Renal cortex interstitium (tissue), 11 donors: ENCODE measurements around the gene KAZN. TPM values are rescaled to one million over a fixed set of nuclear protein-coding genes. Genes with fewer than 3 reads are reported as not detected.
"Not testable (repeated sequence)": the region's sequence is repeated elsewhere in the genome, so short reads cannot be mapped to it uniquely, and the experiment has no call there.

Experiments
- DNase-seq, 11 donors: peaks; one replicate each; pipeline ENCODE4 v3.0.0-alpha.2; 2013; ENCODE audit warnings: low read depth in 9 of 11, low spot score in 4 of 11; ENCODE audit errors: extremely low read depth in 1 of 11
- polyA plus RNA-seq, 3 donors: library from polyadenylated mRNA; unstranded; fragments of 120-200 nt; gene quantifications; one replicate each; pipeline ENCODE4 v1.2.1, GENCODE V29; 2013; ENCODE audit not compliant: insufficient read length in 3 of 3

Gene KAZN
- polyA plus RNA-seq, 3 donors = 32.3 to 43.3 (median 34.6) TPM

DNA sequence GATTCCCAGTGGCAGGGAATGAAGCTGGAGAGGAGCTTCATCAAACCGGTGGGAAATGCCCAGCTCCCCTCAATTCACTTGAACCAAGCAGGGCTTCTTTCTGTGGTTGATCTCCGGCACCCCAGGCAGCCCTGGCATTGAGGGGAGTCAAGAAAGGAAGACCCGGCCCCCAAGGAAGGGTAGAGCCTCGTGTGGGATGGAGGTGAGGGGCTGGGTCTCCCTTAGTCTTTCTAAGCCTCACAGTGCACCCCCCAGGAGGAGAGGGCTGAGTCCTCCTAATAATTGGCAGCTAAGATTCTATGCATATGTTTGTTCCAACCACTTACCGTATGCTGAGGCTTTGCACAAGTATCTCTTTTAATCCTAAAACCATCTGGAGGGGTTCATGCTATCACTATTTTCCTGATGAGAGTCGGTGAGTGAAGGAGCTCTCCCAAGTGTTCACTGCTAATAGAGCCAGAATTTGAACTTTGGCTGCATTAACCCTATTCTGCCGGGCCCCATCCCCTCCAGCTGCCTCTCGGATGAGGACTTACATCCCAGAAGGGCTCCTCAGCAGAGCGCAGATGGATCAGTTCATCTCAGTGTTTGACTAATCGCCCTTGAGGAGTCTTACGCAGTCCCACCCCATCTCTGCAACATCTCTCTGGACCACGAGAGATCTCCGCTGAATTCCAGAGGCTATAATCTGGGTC, 521.9 kb downstream of the KAZN start:
- DNase-seq = no peak

DNA sequence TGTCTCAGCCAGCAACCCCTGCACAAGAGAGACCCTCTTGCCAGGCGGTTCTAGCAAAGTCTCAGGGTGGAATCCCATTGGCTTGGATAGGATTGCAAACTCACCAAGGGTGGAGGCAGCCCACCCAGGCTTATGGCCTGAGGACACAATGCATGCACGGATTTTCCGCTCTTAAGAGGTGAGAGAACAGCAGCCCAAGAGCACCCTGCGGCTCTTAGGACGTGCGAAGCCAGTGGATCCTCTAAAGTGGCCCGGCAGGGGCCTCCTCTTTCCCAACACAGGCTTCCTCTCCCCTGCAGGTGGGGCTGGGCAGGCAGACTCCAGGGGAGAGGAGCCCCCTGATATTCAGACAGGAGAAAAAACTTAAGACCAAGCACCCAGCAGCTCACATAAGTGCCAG, 523.8 kb downstream of the KAZN start:
- no peak for DNase-seq

GRCh38 chr1:15123270-15123669, 524.8 kb downstream of the KAZN start:
- no peak for DNase-seq

- no peak for DNase-seq
These were observed 525.4 kb downstream of the KAZN start for GRCh38 chr1:15123925-15124324.

- DNase-seq = no peak
These were observed 526.0 kb downstream of the KAZN start for GRCh38 chr1:15124362-15125100.

GRCh38 chr1:15125101-15125745, 526.7 kb downstream of the KAZN start:
- no peak for DNase-seq

GRCh38 chr1:15128077-15128476, 529.6 kb downstream of the KAZN start:
- no peak for DNase-seq

GRCh38 chr1:15128520-15129313, 530.2 kb downstream of the KAZN start:
- DNase-seq = peak in 9 of 11 donors; percentile 48 to 77 (median 69)

DNA sequence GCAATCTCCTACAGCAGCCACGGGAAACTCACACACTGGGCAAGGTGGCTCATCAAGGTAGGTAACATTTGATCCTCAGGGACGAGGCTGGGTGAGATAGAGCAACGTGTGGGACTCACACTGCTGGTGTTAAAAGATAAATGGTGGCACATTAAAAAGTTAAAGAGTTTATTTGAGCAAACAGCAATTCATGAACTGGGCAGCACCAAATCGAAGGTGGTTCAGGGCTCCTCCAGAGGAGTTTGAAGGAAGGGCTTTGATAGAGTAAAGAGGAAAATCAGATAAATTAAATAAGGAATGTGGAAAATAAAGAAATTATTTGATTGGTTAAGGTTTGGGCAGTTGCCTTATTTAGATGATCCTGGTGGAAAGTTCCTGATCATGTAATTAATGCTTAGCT, 531.5 kb downstream of the KAZN start:
- no peak for DNase-seq

GRCh38 chr1:15130607-15131006, 532.1 kb downstream of the KAZN start:
- DNase-seq = no peak

DNA sequence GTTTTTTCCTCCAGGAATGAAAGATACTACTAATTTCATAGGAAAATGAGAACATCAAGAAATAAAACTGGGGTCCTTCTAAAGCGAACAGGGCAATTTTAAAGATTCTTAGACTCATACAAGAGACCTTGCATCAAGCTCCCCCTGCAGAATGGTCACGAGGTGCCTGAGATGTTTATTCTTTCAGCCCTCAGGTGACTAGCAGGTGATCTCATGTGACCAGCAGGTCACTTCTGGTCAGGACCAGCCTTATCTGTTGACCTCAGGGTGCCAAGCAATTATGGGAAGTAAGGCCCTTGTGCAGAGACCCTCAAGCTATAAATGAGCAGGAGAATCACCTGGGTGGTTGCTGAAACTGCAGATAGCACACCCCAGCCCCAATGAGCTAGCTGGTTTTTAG, 534.5 kb downstream of the KAZN start:
- no peak for DNase-seq

DNA sequence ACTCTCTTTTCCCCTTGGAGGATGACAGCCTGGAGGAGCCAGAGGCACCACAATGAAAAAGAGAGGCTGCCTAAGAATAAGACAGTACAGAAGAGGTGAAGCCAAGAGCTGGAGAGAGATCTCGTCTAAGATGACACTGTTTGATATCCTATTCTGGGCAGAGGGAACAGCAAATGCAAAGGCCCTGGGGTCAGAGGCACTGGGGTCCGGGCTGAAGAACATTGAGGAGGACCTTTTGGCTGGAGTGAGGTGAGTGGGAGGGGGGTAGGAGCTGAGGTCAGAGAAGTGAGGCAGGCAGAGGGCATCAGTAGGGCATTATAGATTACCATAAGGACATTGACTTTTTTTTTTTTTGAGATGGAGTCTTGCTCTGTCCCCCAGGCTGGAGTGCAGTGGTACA, 535.8 kb downstream of the KAZN start:
- no peak for DNase-seq

DNA sequence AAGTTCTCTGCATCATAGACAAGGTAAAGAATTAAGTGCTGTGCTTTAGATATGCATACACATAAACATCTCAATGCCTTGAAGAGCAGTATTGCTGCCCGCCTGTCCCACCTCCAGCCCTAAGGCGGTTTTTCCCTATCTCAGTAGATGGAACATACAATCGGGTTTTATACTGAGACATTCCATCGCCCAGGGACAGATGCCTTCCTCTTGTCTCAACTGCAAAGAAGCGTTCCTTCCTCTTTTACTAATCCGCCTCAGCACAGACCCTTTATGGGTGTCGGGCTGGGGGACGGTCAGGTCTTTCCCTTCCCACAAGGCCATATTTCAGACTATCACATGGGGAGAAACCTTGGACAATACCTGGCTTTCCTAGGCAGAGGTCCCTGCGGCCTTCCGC, 537.1 kb downstream of the KAZN start:
- not testable (repeated sequence) for DNase-seq

DNA sequence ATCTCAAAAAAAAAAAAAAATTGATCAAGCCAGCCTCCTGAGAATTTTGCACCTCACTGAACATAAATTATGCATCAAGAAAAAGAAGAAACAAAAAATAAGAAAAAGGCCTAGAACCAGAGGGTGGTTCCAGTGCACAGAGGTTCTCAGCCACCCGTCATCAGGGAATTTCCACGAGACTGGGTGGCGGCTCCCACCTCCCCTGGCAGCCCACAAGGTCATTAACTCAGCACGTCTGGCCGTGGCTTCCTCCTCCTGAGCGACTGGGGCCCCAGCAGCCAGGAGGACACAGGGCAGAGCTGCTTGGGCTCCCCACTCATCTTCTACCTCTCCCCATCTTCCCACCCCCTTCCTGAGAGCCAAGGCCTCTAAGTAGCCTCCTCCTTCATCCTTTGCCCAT, 539.3 kb downstream of the KAZN start:
- no peak for DNase-seq

DNA sequence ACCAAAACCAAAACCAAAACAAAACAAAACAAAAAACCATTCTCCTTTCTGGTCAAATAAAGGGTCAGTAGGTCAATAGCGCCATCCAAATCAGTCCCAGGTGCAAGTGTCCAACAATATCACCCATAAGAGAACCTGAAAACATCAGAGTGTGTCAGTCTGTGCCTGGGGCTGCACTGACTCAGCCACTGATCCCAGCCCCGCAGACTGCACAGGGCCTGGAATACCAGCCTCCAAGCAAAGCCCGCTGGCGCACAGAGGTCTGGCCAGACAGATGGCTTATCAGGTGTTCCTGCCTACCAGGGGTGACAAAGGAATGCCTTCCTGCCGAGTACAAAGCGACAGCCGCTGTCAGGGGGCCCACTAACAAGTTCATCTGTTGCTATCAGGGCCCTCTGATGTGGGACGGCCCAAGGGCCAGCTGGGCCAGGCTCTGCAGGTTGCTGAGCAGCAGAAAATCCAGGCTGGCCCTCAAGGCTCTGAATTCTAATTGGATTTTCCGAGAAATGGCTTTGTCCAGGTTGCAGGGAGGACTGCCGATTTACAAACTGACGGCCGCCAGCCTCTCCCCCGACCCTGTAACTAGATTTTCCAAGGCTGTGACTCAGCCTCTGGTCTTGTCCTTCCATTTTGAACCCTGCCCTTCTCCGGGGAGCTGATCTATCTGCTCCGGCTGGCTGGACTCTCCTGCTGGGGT, 541.3 kb downstream of the KAZN start:
- DNase-seq = no peak

DNA sequence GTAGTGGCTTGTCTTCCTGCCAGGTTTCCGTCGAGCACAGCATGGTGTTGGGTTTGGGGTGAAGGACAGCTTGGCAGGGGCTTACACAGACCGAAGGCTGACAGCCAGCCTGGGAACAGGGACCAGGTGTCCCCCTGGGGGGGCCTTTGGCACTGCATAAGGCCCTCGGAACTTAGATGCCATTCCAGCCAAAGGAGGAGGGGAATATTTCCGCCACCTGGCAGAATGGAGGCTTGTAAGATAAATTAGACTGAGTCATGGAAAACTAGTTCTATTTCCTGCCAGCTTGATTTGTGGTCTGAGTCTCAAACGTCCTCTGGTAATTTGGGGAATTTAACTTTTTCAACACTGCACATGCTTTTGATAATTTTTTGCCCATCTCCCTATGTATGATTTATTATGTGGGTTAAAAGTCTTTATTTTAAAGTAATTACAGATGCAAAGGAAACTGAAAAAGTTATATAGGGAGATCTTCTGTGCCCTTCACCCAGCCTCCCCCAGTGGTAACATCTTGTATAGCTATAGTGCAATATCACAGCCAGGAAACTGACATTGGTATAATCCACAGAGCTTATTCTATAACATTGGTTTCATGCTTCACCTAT, 543.6 kb downstream of the KAZN start:
- no peak for DNase-seq

DNA sequence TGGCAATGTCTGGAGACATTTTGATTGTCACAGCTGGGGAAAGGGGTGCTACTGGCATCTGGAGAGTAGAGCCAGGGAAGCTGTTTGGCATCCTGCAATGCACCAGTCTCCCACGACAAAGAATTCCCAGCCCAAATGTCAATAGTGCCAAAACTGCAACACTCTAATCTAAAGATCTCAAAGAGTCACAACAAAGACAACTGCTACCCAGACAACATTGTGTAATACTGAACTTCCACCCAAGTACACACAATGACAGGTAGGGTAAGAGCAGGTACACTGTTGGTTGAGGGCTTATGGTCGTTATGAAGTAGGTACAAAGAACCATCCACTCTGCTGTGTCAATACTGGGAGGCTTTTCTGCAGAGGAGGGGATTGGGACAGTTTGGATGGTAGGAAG, 546.8 kb downstream of the KAZN start:
- no peak for DNase-seq

- DNase-seq = no peak
These were observed 547.7 kb downstream of the KAZN start for GRCh38 chr1:15146142-15146680.
